Lower lobe of right lung (tissue), 2 donors: ENCODE data around the gene LRRC37A2. TPM values are rescaled to one million over a fixed set of nuclear protein-coding genes. Genes with fewer than 3 reads are reported as not detected.
"Not testable (repeated sequence)": the region's sequence is repeated elsewhere in the genome, so short reads cannot be mapped to it uniquely, and the experiment has no call there.

ENCODE experiments used
- ATAC-seq, 2 donors: fragments of 200-7000 bp; cut with Tn5 transposase; one replicate each; pipeline ENCODE4 v1.9.1; 2020 to 2022; ENCODE audit warnings: mild to moderate bottlenecking in 2 of 2, moderate library complexity in 2 of 2
- DNase-seq: peaks from one replicate; pipeline ENCODE4 v3.0.0-alpha.2; 2020
- H3K27ac ChIP-seq: fragments of 200-600 bp; one replicate; pipeline ENCODE4 v1.8.0; 2022
- H3K27me3 ChIP-seq: fragments of 200-600 bp; one replicate; pipeline ENCODE4 v1.8.0; 2022; ENCODE audit warnings: low read depth
- H3K36me3 ChIP-seq: fragments of 200-600 bp; one replicate; pipeline ENCODE4 v1.8.0; 2022; ENCODE audit warnings: mild to moderate bottlenecking
- H3K4me1 ChIP-seq: fragments of 200-600 bp; one replicate; pipeline ENCODE4 v1.8.0; 2022
- H3K4me3 ChIP-seq: fragments of 200-600 bp; one replicate; pipeline ENCODE4 v1.8.0; 2022; ENCODE audit warnings: mild to moderate bottlenecking
- H3K9me3 ChIP-seq: fragments of 200-600 bp; one replicate; pipeline ENCODE4 v1.8.0; 2022
- intact Hi-C: fragments of 100-400 bp; cut with DNase I; formaldehyde crosslinking; loops from one replicate; pipeline ENCODE4 v1.11.0; 2022
- total RNA-seq: library from RNA; stranded (reverse); fragmentation: NEBNext Ultra II Directional; extraction: Animal tissue kit (Norgen Biotek cat#: 25700); gene quantifications from one replicate; pipeline ENCODE4 v1.2.1, GENCODE V29; 2021
- donor health status: DM: no; HTN: yes; CAD: no; lungs with severe emphysema.

Gene LRRC37A2
- total RNA-seq, 1 donor from 2014 or later, result 13.4 TPM

DNA sequence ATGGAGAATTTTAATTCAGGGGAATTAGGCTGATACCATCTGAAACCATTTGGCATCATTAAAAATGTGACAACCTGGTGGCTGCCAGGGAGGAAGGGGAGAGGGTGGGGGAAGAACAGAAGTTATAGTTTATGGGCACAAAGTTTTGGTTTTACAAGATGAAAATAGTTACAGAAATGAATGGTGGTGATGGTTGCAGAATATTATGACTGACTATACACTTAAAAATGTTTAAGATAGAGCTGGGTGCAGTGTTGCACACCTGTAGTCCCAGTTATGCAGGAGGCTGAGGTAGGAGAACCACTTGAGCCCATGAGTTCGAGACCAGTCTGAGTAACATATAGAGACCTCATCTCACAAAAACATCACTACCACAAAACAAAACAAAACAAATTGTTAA, 54.7 kb downstream of the LRRC37A2 start:
- intact Hi-C loops, ATAC-seq, H3K9me3 ChIP-seq, H3K4me3 ChIP-seq, DNase-seq, H3K4me1 ChIP-seq, H3K27me3 ChIP-seq, H3K36me3 ChIP-seq, H3K27ac ChIP-seq: not testable (repeated sequence)

DNA sequence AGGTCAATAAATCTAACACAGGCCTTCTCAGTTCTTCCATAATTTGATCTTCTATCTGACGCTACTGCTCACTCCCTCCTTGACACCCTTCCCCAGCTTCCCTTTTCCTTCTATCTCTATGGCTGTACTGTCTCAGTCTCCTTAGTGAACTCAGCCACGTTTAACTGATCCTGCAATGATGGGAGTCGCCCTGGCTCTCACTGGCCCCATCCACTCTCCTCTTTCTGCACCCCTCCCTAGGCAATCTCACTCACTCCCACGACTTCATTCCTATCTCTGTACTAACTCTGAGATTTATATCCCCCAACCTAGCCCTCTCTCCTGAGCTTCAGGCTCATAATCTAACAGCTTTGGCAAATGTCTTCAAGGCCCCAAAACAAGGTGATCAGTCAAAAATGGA, 59.5 kb downstream of the LRRC37A2 start:
- intact Hi-C loops, H3K4me3 ChIP-seq, H3K27me3 ChIP-seq, DNase-seq, H3K27ac ChIP-seq, H3K9me3 ChIP-seq, ATAC-seq, H3K4me1 ChIP-seq, H3K36me3 ChIP-seq: not testable (repeated sequence)

DNA sequence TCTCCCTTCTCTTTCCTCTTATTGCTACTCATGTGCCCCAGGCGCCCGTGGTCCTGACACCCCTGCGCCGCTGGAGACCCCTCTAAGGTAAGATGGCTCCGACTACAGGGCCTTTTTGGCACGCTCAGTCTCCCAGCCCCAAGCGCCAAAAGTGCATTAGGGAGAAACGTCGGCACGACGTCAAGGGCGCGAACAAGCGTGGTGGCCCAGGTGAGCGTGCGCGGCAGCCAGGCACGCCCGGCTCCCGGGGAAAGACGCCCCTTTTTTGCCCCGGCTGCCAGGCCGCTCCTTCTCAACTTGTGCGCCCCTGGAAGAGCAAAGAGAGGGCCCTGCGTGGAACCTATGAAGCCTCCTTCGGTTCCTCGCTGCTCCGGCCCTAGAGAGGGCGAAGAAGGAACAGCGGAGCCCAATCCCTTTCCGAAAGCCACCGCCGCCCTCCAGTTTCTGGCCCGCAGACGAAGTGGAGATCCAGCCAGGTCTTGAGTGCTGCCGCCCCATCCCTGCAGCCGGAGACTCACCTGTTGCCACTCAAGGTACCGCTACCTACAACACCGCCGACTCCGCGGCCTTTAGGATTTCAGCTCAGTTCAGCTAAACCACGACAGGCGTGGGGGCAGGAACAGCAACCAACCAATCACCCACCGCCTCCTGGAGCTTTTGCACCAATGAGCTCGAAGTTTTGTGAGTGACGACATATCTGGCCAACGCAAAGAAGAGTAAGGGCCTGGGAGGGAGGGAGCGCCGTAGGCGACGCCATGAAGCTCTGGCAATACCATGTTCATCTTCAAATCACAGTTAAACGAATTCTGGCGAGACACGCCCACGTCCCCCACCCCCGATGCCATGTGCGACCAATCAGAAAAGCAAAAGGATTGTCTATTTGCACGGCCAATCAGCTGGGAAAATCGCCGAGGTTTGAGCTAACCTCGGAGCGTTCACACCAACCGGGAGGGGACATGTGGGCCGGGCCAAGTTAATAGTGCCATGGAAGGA, 67.1 kb downstream of the LRRC37A2 start, which contains the start of gene ARL17A:
ARL17A (minus strand) TSS at position 609 of the 993 bp plus-strand sequence. CDS start 3,369 bp downstream, outside the sequence.
- H3K4me1 ChIP-seq, H3K36me3 ChIP-seq, intact Hi-C loops, H3K9me3 ChIP-seq, H3K27ac ChIP-seq, H3K27me3 ChIP-seq: not testable (repeated sequence)
- ATAC-seq (peak; percentile 98 to 99), DNase-seq (peak; percentile 88)
- H3K4me3 ChIP-seq, result peak within 1 kb of the TSS; percentile 45

DNA sequence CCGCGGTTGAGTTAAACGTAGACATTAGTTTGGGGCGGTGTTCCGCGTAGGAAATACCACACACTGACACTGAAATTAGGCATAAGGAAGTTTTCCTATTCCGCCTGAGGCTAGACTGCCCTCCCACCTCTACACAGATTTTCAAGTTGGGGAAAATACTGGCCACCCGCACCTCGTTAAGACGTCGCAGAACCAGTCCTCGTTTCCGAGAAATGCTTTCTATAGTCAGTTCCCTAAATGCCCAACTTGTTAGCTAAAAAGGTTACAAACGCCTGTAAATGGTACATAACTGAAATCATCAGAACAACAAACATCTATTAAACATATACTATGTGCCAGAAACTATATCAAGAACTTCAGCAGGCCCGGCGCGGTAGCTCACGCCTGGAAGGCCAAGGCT, 67.8 kb downstream of the LRRC37A2 start:
- intact Hi-C loops, ATAC-seq, H3K4me1 ChIP-seq, DNase-seq, H3K9me3 ChIP-seq, H3K27ac ChIP-seq, H3K27me3 ChIP-seq, H3K36me3 ChIP-seq: not testable (repeated sequence)
- peak overlapping the region; percentile 45 for H3K4me3 ChIP-seq

GRCh38 chr17:46585444-46585843, 73.2 kb downstream of the LRRC37A2 start:
- H3K9me3 ChIP-seq, H3K27ac ChIP-seq, H3K36me3 ChIP-seq, H3K4me3 ChIP-seq, H3K27me3 ChIP-seq, H3K4me1 ChIP-seq, intact Hi-C loops, ATAC-seq, DNase-seq: not testable (repeated sequence)

GRCh38 chr17:46590157-46591146, 78.2 kb downstream of the LRRC37A2 start, which contains the start of gene NSF:
NSF (plus strand) TSS chr17:46590669; CDS start chr17:46590776, 107 bp downstream.
- H3K27me3 ChIP-seq, H3K27ac ChIP-seq, H3K4me3 ChIP-seq, H3K36me3 ChIP-seq, intact Hi-C loops, DNase-seq, H3K4me1 ChIP-seq, H3K9me3 ChIP-seq: not testable (repeated sequence)
- peak; percentile 99 for ATAC-seq

GRCh38 chr17:46591332-46591731, 79.1 kb downstream of the LRRC37A2 start:
- peak; percentile 71 to 84 for ATAC-seq
- H3K9me3 ChIP-seq, H3K27me3 ChIP-seq, H3K4me1 ChIP-seq, H3K4me3 ChIP-seq, H3K27ac ChIP-seq, DNase-seq, intact Hi-C loops, H3K36me3 ChIP-seq: not testable (repeated sequence)

DNA sequence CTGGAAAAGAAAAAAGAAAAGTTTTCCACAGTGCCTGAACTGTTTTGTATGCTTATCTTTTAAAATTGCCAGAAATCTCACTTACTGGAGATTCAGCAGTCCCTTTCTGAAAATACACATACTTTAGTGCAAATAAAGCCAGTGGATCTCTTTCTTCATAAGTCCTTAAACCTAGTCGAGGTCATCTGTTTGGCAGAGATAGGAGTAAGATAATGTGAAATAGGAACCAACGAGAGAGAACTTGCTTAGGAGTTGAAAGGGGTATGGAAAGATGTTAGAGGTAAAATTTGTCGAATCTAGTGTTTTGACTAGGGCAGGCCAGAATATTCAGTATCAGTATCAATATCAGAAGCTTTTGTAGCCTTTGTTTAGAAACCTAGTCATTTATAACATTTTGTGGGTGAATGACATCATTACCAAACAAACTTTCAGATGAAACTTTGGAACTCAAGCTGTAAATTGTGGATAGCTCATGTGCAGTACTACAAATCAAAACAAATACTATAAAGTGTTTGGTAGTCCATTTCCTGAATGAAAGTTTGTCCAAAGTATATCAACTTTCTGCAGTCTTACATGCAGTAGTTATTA, 86.2 kb downstream of the LRRC37A2 start:
- H3K4me3 ChIP-seq, DNase-seq, H3K4me1 ChIP-seq, H3K27ac ChIP-seq, ATAC-seq, intact Hi-C loops, H3K9me3 ChIP-seq, H3K36me3 ChIP-seq, H3K27me3 ChIP-seq: not testable (repeated sequence)

- intact Hi-C loops, H3K36me3 ChIP-seq, DNase-seq, H3K27me3 ChIP-seq, H3K9me3 ChIP-seq, ATAC-seq, H3K4me1 ChIP-seq, H3K4me3 ChIP-seq, H3K27ac ChIP-seq: not testable (repeated sequence)
Measured at GRCh38 chr17:46600767-46601166, 88.5 kb downstream of the LRRC37A2 start.

GRCh38 chr17:46603125-46603524, 90.9 kb downstream of the LRRC37A2 start:
- ATAC-seq, intact Hi-C loops, H3K4me3 ChIP-seq, DNase-seq, H3K27ac ChIP-seq, H3K36me3 ChIP-seq, H3K27me3 ChIP-seq, H3K4me1 ChIP-seq, H3K9me3 ChIP-seq: not testable (repeated sequence)
